ENCODE data around the gene ZSCAN29.
"Not testable (repeated sequence)": the region's sequence is repeated elsewhere in the genome, so short reads cannot be mapped to it uniquely, and the experiment has no call there.

The ZSCAN29 gene
- 24.4 reads per million, percentile 51 among the genes with 10 or more reads in this experiment for total RNA-seq

- DNase-seq = peak; percentile 57
These were observed at the start of gene ZSCAN29, which contains the start of gene TUBGCP4 for GRCh38 chr15:43370975-43371974. TSS of gene ZSCAN29 (minus strand) at chr15:43371043. CDS start at chr15:43369913, 1,130 bp downstream. TSS of gene TUBGCP4 (plus strand) at chr15:43371101. CDS start at chr15:43371355, 254 bp downstream.

- no peak for DNase-seq
These were observed 49.6 kb upstream of the ZSCAN29 start for GRCh38 chr15:43420435-43420834.

- DNase-seq = no peak
These were observed 43.4 kb upstream of the ZSCAN29 start for GRCh38 chr15:43414196-43414595.

GRCh38 chr15:43412096-43412495 lies 41.3 kb upstream of the ZSCAN29 start:
- DNase-seq = no peak

- DNase-seq = no peak
These were observed 39.9 kb upstream of the ZSCAN29 start for GRCh38 chr15:43410572-43411214.

- no peak for DNase-seq
These were observed 37.9 kb upstream of the ZSCAN29 start for GRCh38 chr15:43408789-43409188.

GRCh38 chr15:43406808-43407207 lies 36.0 kb upstream of the ZSCAN29 start:
- no peak for DNase-seq

GRCh38 chr15:43406189-43406588 lies 35.3 kb upstream of the ZSCAN29 start:
- no peak for DNase-seq

GRCh38 chr15:43404130-43404529 lies 33.3 kb upstream of the ZSCAN29 start:
- DNase-seq = no peak

- no peak for DNase-seq
These were observed 32.8 kb upstream of the ZSCAN29 start for GRCh38 chr15:43403616-43404015.

- no peak for DNase-seq
These were observed 31.4 kb upstream of the ZSCAN29 start for GRCh38 chr15:43402255-43402654.

GRCh38 chr15:43393592-43393991 lies 22.7 kb upstream of the ZSCAN29 start:
- not testable (repeated sequence) for DNase-seq

GRCh38 chr15:43390723-43391122 lies 19.9 kb upstream of the ZSCAN29 start:
- no peak for DNase-seq

GRCh38 chr15:43383070-43383469 lies 12.2 kb upstream of the ZSCAN29 start:
- no peak for DNase-seq

GRCh38 chr15:43382310-43382709 lies 11.5 kb upstream of the ZSCAN29 start:
- no peak for DNase-seq

GRCh38 chr15:43378601-43379000 lies 7.8 kb upstream of the ZSCAN29 start:
- DNase-seq = no peak

GRCh38 chr15:43376017-43376705 lies 5.3 kb upstream of the ZSCAN29 start:
- DNase-seq = peak; percentile 10

- DNase-seq = peak; percentile 3
These were observed 401 bp downstream of the ZSCAN29 start for GRCh38 chr15:43370310-43370974.

- DNase-seq = no peak
These were observed 9.4 kb downstream of the ZSCAN29 start for GRCh38 chr15:43361313-43361903.

- no peak for DNase-seq
These were observed 10.0 kb downstream of the ZSCAN29 start for GRCh38 chr15:43360821-43361220.

GRCh38 chr15:43352693-43353382 lies 18.0 kb downstream of the ZSCAN29 start:
- no peak for DNase-seq

Data from effector CD4-positive, alpha-beta T cell (primary cell).